Measurements from ENCODE around the gene TNNI3K.

GRCh38 chr1:74367175-74367813, 132.1 kb downstream of the TNNI3K start:
- TF ChIP-seq CTCF (IDR thresholded peaks at IDR 0.05) = no peak
- TF ChIP-seq POLR2A (IDR thresholded peaks at IDR 0.05) = no peak
- no peak for TF ChIP-seq EP300 (IDR thresholded peaks at IDR 0.05)
